Activated B cell treated with CpG ODN at 0.5 μM for 24 hours (primary cell): Measurements from ENCODE around the gene AKAP9. TPM values are rescaled to one million over a fixed set of nuclear protein-coding genes. Genes with fewer than 3 reads are reported as not detected.
"Not testable (repeated sequence)": the region's sequence is repeated elsewhere in the genome, so short reads cannot be mapped to it uniquely, and the experiment has no call there.

ENCODE experiments used
- ATAC-seq: fragments of 200-7000 bp; cut with Tn5 transposase; one replicate; pipeline ENCODE4 v1.10.0; 2021; ENCODE audit warnings: low read depth, mild to moderate bottlenecking, moderate library complexity
- CTCF ChIA-PET: fragments of 350-600 bp; sonication (Branson Sonifier 250); formaldehyde crosslinking; loops from one replicate; lab custom pipeline; 2021; ENCODE audit warnings: antibody characterized with exemption; lab: Charles Lee
- POLR2A ChIA-PET: fragments of 350-600 bp; sonication (Branson Sonifier 250); formaldehyde crosslinking; loops from one replicate; lab custom pipeline; 2021; ENCODE audit warnings: antibody characterized with exemption; lab: Charles Lee
- DNase-seq: peaks from one replicate; pipeline ENCODE4 v3.0.0; 2022
- H3K27ac Mint-ChIP-seq: one replicate; pipeline ENCODE4 v1.8.0; 2020; ENCODE audit warnings: mixed read lengths
- H3K27me3 Mint-ChIP-seq: one replicate; pipeline ENCODE4 v1.8.0; 2021; ENCODE audit warnings: mixed read lengths
- H3K36me3 Mint-ChIP-seq: one replicate; pipeline ENCODE4 v1.8.0; 2021; ENCODE audit warnings: low read depth, mixed read lengths
- H3K4me1 Mint-ChIP-seq: one replicate; pipeline ENCODE4 v1.8.0; 2021; ENCODE audit warnings: mixed read lengths
- H3K4me3 Mint-ChIP-seq: one replicate; pipeline ENCODE4 v1.8.0; 2020; ENCODE audit warnings: mild to moderate bottlenecking, mixed read lengths
- H3K9me3 Mint-ChIP-seq: one replicate; pipeline ENCODE4 v1.8.0; 2020; ENCODE audit warnings: mixed read lengths
- CTCF ChIP-seq: fragments of 200-600 bp; IDR thresholded peaks from one replicate; pipeline ENCODE4 v1.8.0; 2022; ENCODE audit warnings: antibody characterized with exemption, mild to moderate bottlenecking
- intact Hi-C: fragments of 100-400 bp; cut with micrococcal nuclease; formaldehyde crosslinking; loops from one replicate; pipeline ENCODE4 v1.15.1; 2024
- total RNA-seq: library from RNA; stranded (reverse); gene quantifications from 2 replicates; pipeline ENCODE4 v1.2.3, GENCODE V29; 2022

AKAP9 gene
- total RNA-seq, 1 donor from 2014 or later: 58.4 TPM

GRCh38 chr7:92010215-92010614 is 69.6 kb downstream of the AKAP9 start:
- DNase-seq (no peak), ATAC-seq (no peak)
- Mint-ChIP-seq H3K27me3 (no peaks in the 10 kb centered on the region), H3K4me3 (no peak overlapping the region), H3K9me3 (peaks cover 4% of the 10 kb centered on the region), H3K27ac (no peak overlapping the region), H3K4me1 (no peaks in the 10 kb centered on the region), H3K36me3 (peaks cover 63% of the 10 kb centered on the region)
- ChIA-PET POLR2A (no interaction called here), CTCF (no interaction called here)
- intact Hi-C loops: no loop called here
- TF ChIP-seq CTCF: no peak

DNA sequence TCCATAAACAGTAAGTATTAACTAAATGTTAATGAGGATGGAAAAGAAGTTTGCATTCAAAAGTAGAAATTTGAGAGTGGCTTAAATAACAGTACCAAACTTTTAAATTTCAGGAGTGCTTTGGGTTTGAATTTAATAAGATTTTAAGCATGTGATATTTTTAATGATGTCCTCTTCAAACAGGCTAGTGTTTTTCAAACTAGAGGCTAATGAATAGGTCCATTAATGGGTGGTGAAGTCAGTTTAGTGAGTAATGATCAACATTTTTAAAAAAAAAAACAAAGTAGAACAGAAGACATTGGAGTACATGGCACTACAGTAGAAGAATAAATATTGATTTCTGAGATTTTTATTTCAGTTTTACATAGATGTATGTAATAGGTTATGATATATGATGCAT is 72.9 kb downstream of the AKAP9 start:
- TF ChIP-seq CTCF: no peak
- H3K36me3 Mint-ChIP-seq: peaks cover 65% of the 10 kb centered on the region
- ChIA-PET CTCF (no interaction called here), POLR2A (interaction anchor here (0.6 kb wide), 1 partner anchor 33 kb away, joined by 5 read pairs; no protein-coding TSS in a partner anchor)
- intact Hi-C loops: no loop called here
- no peaks in the 10 kb centered on the region for H3K27me3 Mint-ChIP-seq
- peaks cover 4% of the 10 kb centered on the region for H3K9me3 Mint-ChIP-seq
- DNase-seq (no peak), ATAC-seq (no peak)
- H3K4me1 Mint-ChIP-seq: no peaks in the 10 kb centered on the region
- H3K27ac Mint-ChIP-seq: no peak overlapping the region
- no peak overlapping the region for H3K4me3 Mint-ChIP-seq

DNA sequence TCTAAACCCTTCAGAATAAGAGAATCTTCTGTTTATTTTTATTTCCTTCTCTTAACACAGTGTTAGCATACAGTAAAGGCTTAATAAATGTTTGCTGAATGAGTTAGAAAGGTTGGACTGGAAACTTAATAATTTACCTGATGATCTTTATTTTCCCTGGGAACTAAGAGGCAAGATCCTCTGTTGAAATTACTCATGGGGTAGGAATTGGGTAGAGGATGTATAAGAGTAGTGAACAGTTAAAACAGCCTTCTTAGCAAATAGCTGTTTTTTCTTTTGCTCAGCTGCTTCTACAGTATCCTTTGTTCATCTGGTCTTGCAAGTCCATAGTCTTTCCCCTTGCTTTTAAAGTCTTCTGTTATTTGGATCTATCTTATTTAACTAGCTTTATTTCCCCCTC is 80.0 kb downstream of the AKAP9 start:
- H3K27ac Mint-ChIP-seq: no peak overlapping the region
- intact Hi-C loops: no loop called here
- no peak for TF ChIP-seq CTCF
- H3K36me3 Mint-ChIP-seq: peaks cover 65% of the 10 kb centered on the region
- no peak for ATAC-seq
- H3K4me1 Mint-ChIP-seq: no peaks in the 10 kb centered on the region
- H3K27me3 Mint-ChIP-seq: no peaks in the 10 kb centered on the region
- H3K4me3 Mint-ChIP-seq: no peak overlapping the region
- no peaks in the 10 kb centered on the region for H3K9me3 Mint-ChIP-seq
- CTCF ChIA-PET: no interaction called here
- DNase-seq: no peak
- POLR2A ChIA-PET: no interaction called here

- H3K27me3 Mint-ChIP-seq: no peaks in the 10 kb centered on the region
- ATAC-seq: no peak
- CTCF ChIA-PET: no interaction called here
Measured at GRCh38 chr7:92025260-92025659, 84.6 kb downstream of the AKAP9 start.

GRCh38 chr7:92026635-92027034 is 86.0 kb downstream of the AKAP9 start:
- H3K9me3 Mint-ChIP-seq, H3K27ac Mint-ChIP-seq, H3K27me3 Mint-ChIP-seq, DNase-seq, H3K4me3 Mint-ChIP-seq, ATAC-seq, CTCF ChIA-PET, POLR2A ChIA-PET, H3K4me1 Mint-ChIP-seq, intact Hi-C loops: not testable (repeated sequence)
- peaks cover 65% of the 10 kb centered on the region for H3K36me3 Mint-ChIP-seq

More at GRCh38 chr7:92025260-92025659, 84.6 kb downstream of the AKAP9 start:
- no peak for TF ChIP-seq CTCF
- Mint-ChIP-seq H3K27ac (no peak overlapping the region), H3K4me3 (no peak overlapping the region), H3K36me3 (peaks cover 67% of the 10 kb centered on the region), H3K4me1 (no peaks in the 10 kb centered on the region), H3K9me3 (peaks cover 2% of the 10 kb centered on the region)
- intact Hi-C loops: no loop called here
- DNase-seq: no peak
- POLR2A ChIA-PET: no interaction called here

DNA sequence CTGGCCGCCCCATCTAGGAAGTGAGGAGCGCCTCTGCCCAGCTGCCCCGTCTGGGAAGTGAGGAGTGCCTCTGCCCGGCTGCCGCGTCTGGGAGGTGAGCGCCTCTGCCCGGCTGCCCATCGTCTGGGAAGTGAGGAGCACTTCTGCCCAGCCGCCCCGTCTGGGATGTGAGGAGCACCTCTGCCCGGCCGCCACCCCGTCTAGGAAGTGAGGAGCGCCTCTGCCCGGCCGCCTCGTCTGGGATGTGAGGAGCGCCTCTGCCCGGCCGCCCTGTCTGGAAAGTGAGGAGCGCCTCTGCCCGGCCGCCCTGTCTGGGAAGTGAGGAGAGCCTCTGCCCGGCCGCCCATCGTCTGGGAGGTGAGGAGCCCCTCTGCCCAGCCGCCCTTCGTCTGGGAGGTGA is 86.5 kb downstream of the AKAP9 start:
- H3K27ac Mint-ChIP-seq, H3K4me1 Mint-ChIP-seq, POLR2A ChIA-PET, H3K9me3 Mint-ChIP-seq, ATAC-seq, H3K4me3 Mint-ChIP-seq, CTCF ChIA-PET, H3K27me3 Mint-ChIP-seq, DNase-seq, intact Hi-C loops: not testable (repeated sequence)
- H3K36me3 Mint-ChIP-seq: peaks cover 66% of the 10 kb centered on the region
